CMK (cell line): ENCODE data around the gene SAP30BP.
A peak's percentile ranks its signal among the peaks of the same experiment; 100 is the strongest.

ENCODE experiments used
- DNase-seq: peaks from one replicate; pipeline ENCODE4 v3.0.0-alpha.2; 2010; ENCODE audit warnings: low read depth

SAP30BP gene

DNA sequence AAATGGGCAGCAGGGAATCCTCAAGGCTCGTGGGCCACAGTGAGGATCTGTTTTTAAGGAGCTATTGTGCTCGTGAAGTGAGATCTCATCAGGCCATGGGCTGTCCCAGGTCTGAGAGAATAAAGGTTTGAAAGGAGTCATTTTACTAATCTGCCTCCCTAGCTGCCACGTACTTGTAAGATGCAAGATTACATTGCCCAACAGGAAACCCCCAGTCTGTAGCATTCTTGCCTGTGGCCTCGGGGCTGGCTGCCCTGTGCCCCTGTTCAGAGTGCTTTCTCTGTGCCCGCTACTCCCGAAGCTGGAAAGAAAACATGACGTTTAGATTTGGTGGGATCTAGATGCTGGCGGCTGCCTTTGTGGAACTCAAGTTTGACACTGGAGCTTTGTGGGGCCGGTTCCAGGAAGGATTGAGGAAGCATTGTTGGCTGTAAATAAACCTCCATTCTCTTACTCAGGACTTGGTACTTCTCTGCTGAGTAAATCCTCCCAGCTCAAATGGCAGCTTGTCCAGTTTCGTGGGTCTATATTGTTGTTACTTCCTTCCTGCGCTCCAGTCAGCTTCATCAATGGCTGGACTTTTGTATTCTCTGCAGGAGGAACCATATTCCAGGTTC, 21.2 kb downstream of the SAP30BP start:
- no peak for DNase-seq

DNA sequence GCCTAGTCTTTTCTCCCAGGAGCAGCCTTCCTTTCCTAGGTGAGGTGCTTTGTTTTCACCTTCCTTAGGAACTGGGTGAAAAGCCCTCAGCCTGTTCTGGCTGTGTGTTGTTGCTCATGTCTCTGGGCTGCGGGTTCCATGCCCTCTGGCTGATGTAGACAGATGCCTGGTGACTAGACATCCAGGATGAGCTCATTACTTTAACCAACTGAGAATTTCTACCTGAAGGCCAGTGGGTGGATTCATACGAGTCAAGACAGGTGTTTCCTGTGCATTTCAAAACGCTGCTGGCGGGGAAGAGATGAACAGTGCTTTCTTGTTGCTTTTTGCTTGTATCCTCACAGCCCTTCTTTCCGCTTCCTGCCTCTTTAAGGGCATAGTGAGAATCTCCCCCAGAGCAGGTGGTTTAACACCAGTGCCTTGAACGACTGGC, 22.3 kb downstream of the SAP30BP start:
- DNase-seq = no peak

DNA sequence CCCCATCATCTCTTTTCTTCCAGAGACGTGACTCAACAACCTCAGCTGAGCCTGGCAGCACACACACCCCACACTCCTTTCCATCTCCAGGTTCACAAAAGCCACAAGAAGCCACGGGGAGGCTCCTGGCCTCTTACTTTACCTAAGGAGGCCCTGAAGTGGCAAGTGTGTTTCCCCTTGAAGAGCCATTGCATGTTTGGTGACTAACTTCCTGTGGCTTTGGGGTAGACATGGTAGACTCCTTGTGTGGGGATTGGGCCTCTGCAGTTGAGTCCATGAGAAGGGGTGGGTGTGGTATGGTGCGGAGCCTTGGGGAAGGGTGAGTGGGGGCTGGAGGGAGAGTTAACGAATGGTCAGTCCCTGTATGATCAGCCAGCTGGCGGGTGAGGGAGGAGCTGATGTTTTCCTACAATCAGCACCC, 24.2 kb downstream of the SAP30BP start:
- DNase-seq = no peak

GRCh38 chr17:75691801-75692626, 24.9 kb downstream of the SAP30BP start:
- no peak for DNase-seq

- no peak for DNase-seq
These were observed 25.8 kb downstream of the SAP30BP start for GRCh38 chr17:75692976-75693375.

GRCh38 chr17:75693500-75694481, 26.7 kb downstream of the SAP30BP start:
- no peak for DNase-seq

DNA sequence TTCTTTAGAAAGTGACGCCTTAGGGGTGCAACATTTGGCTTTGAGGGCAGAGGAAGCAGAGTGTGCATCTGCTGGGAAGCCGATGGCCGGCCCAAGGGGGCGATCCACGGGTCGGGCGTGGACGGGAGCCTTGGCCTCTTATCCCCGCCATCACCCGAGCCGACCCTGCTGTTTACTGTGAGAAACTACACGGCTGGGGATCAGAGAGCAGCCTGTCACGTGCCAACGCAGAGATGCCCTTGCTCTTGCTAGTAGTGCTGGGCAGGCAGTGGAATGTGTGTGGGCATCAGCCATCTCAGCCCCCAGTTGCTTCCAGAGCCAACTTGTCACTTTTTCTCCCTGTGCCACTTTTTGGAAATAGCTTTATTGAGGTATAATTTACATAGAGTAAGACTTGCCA, 27.4 kb downstream of the SAP30BP start:
- DNase-seq = no peak

GRCh38 chr17:75695141-75695829, 28.1 kb downstream of the SAP30BP start:
- DNase-seq = no peak

DNA sequence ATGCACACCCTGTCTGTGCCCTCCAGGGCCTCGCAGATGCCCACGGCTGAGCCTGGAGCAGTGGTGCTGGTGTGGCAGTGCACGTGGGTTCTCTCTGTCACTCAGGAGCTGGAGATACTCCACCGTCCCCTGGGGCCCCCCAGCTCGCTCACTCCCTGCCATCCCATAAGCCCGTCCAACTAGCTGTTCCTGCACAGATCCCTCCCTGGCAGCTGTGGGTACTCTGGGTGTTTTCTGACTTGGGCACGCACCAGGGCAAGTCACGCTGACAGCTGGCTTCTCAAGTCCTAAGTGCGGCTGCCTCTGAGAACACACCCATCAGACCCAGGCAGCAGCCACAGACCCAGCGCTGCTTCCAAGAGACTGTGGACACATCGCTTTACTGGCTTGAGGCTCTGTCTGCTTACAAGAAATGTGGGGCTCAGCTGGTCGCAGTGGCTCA, 28.7 kb downstream of the SAP30BP start:
- no peak for DNase-seq

- DNase-seq = no peak
These were observed 30.6 kb downstream of the SAP30BP start for GRCh38 chr17:75697651-75698291.

- no peak for DNase-seq
These were observed 31.5 kb downstream of the SAP30BP start for GRCh38 chr17:75698659-75699058.

- no peak for DNase-seq
These were observed 34.1 kb downstream of the SAP30BP start for GRCh38 chr17:75701288-75701687.

DNA sequence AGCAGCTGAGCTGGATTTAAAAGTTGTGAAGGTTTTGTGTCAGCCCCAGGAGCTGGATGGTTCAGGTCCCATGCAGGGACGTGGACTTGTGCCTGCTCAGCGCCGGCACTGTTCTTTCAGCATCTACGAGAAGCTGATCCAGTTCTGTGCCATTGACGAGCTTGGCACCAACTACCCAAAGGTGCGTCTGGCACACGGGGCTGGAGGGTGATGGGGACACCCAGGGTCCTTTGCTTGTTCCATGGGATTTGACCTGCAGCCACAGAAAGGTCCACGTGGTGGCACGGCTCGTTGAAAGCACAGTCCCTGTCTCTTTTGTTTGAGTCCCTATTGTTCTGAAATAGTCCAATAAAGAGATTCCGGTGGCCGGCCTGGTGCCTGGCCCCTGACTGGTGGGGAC, 36.1 kb downstream of the SAP30BP start:
- no peak for DNase-seq

- no peak for DNase-seq
These were observed 36.5 kb downstream of the SAP30BP start for GRCh38 chr17:75703591-75703990.

- DNase-seq = no peak
These were observed 38.1 kb downstream of the SAP30BP start for GRCh38 chr17:75704963-75705875.

DNA sequence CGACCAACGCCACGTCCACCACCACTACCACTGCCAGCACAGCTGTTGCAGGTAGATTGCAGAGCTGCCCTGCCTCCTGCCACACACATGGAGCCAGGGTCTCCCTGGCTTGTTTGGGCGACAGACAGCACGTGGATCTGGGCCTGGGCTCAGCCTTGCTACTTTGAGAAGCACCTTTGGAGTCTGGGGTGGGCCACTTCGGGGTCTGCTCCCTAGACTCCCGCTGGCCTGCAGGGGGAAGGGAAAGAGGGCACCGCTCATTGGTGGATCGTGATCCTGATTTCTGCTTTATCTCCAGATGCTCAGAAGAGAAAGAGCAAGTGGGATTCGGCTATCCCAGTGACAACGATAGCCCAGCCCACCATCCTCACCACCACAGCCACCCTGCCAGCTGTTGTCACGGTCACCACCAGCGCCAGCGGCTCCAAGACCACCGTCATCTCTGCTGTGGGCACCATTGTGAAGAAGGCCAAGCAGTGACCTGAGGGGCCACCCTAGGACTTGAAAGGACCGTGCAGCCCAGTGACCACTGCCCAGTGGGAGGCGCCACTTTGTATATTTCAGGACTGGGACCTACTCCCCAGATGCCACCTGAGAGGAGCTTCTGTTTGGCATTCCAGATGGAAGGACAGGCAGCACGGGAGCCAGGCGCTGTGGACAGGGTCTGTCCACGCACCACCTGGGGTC, 39.0 kb downstream of the SAP30BP start:
- DNase-seq = no peak

- peak; percentile 78 for DNase-seq
These were observed 40.0 kb downstream of the SAP30BP start for GRCh38 chr17:75707079-75707571.

DNA sequence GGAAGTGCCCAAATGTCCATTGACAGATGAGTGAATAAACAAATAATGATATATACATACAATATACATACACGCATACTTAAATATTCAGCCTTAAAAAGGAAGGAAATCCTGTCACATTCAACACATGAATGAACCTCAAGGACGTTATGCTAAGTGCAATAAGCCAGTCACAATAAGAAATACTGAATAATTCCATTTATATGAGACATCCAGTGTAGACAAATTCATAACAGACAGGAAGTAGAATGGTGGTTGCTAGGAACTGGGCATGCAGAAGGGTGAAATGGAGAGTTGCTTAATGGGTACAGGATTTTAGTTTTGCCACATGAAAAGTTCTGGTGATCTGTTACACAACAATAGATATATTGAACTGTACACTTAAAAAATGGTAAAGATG, 45.3 kb downstream of the SAP30BP start:
- DNase-seq = no peak

DNA sequence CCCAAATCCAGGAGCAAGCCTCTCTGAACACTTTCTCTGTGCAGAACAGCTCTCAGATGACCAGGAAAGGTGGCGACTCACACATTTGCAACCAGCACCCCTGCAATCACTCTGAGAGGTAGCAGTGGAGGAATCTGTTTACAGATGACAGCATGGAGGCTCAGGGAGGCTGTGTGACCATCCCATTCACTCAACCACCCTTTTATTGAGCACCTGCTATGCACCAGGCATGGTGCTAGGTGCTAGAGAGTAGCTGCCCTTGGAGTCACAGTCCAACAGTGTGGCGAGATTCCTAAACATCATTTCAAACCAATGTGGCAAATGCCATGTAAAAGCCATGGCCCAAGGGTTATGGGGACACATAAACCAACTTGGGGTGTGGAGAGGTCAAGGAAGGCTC, 52.6 kb downstream of the SAP30BP start:
- DNase-seq = no peak
